ENCODE data around the gene TYW3.
"Not testable (repeated sequence)": the region's sequence is repeated elsewhere in the genome, so short reads cannot be mapped to it uniquely, and the experiment has no call there.

Gene TYW3

GRCh38 chr1:74731399-74732052 is 1.4 kb upstream of the TYW3 start:
- DNase-seq (ENCODE audit: low read depth in 2 of 2) = no peak

DNA sequence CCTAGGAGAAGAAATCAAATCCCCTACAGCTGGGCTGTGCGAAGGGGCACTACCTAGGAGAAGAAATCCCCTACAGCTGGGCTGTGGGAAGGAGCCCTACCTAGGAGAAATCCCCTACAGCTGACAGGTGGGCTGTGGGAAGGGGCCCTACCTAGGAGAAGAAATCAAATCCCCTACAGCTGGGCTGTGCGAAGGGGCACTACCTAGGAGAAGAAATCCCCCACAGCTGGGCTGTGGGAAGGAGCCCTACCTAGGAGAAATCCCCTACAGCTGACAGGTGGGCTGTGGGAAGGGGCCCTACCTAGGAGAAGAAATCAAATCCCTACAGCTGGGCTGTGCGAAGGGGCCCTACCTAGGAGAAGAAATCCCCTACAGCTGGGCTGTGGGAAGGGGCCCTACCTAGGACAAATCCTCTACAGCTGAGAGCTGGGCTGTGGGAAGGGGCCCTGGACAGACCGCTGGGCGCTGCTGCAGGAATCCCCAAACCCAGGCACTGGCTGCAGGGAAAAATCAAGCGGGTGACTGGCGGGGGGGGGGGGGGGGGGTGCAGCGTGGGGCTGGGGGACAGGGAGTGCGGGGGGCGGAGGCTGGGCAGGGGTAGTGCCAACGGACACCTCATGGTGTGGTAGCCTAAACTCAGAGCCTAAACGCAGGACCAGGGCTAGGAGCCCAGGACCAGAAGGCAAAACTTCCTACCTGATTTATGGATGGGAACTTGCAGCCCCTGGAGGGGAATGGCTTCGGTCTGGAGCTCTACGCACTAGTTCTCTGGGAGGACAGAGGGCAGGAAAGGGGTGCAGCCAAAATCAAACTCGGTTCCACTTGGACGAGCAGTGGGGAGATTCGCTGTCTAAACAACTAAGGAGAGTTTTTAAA is 643 bp upstream of the TYW3 start:
- DNase-seq (ENCODE audit: low read depth in 2 of 2) = not testable (repeated sequence)

GRCh38 chr1:74733604-74734484 is 892 bp downstream of the TYW3 start:
- DNase-seq (ENCODE audit: low read depth in 2 of 2) = no peak

GRCh38 chr1:74737333-74737732 is 4.4 kb downstream of the TYW3 start:
- DNase-seq (ENCODE audit: low read depth in 2 of 2) = no peak

GRCh38 chr1:74740307-74740980 is 7.5 kb downstream of the TYW3 start:
- not testable (repeated sequence) for DNase-seq (ENCODE audit: low read depth in 2 of 2)

DNA sequence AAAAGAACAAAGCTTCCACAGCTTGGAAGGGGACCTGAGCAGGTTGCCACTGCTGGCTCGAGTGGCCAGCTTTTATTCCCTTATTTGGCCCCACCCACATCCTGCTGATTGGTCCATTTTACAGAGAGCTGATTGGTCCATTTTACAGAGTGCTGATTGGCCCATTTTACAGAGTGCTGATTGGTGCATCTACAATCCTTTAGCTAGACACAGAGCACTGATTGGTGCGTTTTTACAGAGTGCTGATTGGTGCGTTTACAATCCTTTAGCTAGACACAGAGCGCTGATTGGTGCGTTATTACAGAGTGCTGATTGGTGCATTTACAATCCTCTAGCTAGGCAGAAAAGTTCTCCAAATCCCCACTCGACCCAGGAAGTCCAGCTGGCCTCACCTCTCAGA is 12.3 kb downstream of the TYW3 start:
- not testable (repeated sequence) for DNase-seq (ENCODE audit: low read depth in 2 of 2)

DNA sequence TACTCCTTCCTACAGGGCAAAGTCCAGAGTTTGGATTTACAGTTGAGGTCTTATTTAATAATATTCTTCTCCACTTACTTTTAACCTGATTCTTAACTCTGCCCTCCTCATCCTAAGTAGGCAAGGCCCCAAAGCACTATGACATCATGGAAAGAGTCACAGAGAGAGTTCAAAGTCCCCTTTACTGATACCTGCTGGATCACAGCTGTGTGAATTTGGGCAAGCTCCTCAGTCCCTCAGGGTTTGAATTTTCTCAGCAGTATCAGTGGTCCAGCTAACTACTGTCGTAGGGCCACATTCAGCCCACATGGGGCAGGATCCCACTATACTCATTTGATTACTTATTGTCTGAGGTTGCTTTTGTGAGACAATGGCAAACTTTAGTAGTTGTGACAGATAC is 16.0 kb downstream of the TYW3 start:
- no peak for DNase-seq (ENCODE audit: low read depth in 2 of 2)

- DNase-seq (ENCODE audit: low read depth in 2 of 2) = no peak
Observed at GRCh38 chr1:74753104-74753503, 20.2 kb downstream of the TYW3 start.

- no peak for DNase-seq (ENCODE audit: low read depth in 2 of 2)
Observed at GRCh38 chr1:74755475-74755874, 22.5 kb downstream of the TYW3 start.

- DNase-seq (ENCODE audit: low read depth in 2 of 2) = not testable (repeated sequence)
Observed at GRCh38 chr1:74756650-74757049, 23.7 kb downstream of the TYW3 start.

DNA sequence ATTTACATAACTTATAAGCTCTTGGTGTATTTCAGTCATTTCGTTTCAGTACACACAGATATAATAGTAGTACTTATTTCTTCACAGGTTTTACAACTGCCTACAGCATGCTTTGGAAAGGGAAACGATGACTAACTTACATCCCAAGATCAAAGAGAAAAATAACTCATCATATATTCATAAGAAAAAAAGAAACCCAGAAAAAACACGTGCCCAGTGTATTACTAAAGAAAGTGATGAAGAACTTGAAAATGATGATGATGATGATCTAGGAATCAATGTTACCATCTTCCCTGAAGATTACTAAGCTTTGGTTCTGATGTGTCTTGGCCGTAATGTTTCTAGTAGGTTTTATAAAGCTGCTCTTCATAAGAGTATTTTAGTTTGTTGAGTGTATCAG is 30.9 kb downstream of the TYW3 start:
- no peak for DNase-seq (ENCODE audit: low read depth in 2 of 2)

DNA sequence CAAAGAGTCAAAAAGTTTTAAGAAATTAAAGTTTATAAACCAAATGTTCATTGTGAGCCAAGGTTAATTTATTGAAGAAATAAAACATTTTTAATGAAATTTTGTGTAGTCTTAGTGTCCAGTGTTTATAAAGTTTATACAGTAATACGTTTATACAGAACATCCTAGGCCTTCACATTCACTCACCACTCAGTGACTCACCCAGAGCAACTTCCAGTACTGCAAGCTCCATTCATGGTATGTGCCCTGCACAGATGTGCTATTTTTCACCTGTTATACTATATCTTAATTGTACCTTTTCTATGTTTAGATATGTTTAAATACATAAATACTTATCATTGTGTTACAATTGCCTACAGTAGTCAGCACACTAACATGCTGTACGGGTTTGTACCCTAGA is 33.6 kb downstream of the TYW3 start:
- DNase-seq (ENCODE audit: low read depth in 2 of 2) = no peak

GRCh38 chr1:74767490-74767889 is 34.5 kb downstream of the TYW3 start:
- no peak for DNase-seq (ENCODE audit: low read depth in 2 of 2)

- no peak for DNase-seq (ENCODE audit: low read depth in 2 of 2)
Observed at GRCh38 chr1:74771913-74772515, 39.1 kb downstream of the TYW3 start.

DNA sequence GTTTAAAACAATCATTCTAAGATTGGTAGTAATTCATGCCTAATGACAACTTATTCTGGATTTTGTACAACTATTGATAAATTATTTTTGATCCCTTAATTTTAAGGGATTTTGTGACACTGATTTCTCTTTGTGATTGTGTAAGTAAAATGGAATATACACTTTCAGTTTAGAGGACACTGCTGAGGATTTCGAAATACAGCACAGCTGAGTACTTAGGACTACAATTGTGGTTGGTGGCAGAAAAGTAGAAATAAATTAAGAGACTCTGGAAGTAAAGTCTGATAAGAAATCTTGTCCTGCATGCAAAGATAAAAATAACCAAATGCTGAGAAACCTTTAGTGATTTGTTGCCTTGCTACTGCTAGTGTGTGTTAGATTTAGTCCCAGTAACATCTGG is 40.0 kb downstream of the TYW3 start:
- no peak for DNase-seq (ENCODE audit: low read depth in 2 of 2)

GRCh38 chr1:74773582-74773981 is 40.6 kb downstream of the TYW3 start:
- DNase-seq (ENCODE audit: low read depth in 2 of 2) = no peak

GRCh38 chr1:74775735-74776134 is 42.8 kb downstream of the TYW3 start:
- DNase-seq (ENCODE audit: low read depth in 2 of 2) = no peak

DNA sequence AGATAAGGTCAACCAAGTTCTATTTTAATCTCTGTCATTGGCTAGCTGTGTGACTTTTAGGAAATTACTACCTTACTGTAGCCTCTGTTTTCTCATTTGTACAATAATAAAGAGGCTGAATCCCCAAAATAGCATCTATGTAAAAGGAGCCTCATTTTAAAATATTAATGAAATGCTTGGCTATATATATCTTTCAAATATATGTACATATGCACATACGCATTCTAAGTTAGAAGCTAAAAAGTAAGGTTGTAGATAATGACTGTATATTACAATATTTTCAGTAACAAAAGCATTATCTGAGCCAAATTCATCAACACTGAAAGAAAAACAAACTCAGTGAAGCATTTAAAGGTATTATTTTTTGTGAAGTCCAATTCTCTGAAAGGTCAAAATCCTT is 44.6 kb downstream of the TYW3 start:
- DNase-seq (ENCODE audit: low read depth in 2 of 2) = no peak

GRCh38 chr1:74779750-74780149 is 46.8 kb downstream of the TYW3 start:
- DNase-seq (ENCODE audit: low read depth in 2 of 2) = no peak

DNA sequence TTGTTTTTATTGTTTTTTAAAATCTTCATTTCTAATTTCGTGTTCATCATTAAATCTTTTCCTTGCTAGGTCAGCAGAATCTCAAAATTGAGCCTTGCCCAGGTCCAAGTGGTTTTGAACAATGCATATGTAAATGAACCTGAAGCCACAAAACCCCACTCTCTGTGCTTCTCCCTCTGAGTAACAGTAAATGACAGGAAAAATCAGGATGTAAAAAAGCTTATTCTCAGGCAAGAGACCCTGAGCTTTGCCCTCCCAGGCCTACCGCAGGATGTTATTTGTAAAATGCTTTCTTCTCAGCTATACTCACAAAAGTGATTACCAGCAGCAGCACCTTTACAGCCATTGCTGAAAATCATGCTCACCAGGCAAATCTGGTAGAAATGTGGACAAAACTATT is 47.6 kb downstream of the TYW3 start:
- no peak for DNase-seq (ENCODE audit: low read depth in 2 of 2)

- no peak for DNase-seq (ENCODE audit: low read depth in 2 of 2)
Observed at GRCh38 chr1:74785944-74786343, 53.0 kb downstream of the TYW3 start.

All from stimulated activated CD8-positive, alpha-beta memory T cell treated with anti-CD3 and anti-CD28 coated beads, Interleukin-7, amount 100 ng/mL, for 4 hours (primary cell).